ENCODE data around the gene SCGB2B2.
"Not testable (repeated sequence)": the region's sequence is repeated elsewhere in the genome, so short reads cannot be mapped to it uniquely, and the experiment has no call there.

SCGB2B2 gene

DNA sequence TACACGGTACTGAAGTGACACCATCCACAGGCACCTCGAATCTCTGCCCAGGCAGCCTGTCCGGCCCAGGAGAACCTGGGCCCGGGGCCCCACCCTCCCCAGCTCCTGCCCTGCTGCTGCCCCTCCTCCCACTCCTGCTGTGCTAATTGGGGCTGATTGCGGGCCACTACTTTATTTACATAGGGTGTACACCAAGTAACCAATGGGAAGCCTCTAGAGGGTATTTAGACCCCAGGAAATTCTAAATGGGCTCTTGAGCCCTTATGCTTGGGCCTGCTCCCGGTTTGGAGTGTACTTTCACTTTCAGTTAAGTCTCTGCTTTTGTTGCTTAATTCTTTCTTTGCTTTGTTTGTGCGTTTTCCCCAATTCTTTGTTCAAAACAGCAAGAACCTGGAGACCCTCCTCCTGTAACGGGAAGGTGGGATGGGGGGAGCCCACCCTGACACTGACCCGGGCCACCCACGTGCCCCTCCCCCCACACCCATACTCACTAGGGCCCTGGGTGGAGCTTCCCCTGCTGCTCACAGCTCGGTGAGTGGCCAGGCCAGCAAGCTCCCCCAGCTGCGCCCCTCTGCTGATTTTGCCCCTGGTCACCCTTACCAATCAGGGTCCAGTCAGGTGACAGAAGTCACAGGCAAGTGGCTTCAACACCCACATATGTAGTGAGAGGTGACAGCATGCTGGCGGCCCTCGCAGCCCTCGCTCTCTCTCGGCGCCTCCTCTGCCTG is 9.4 kb downstream of the SCGB2B2 start:
- H3K27ac ChIP-seq: no peak overlapping the region
- H3K36me3 ChIP-seq (ENCODE audit: insufficient read depth, low read length): no peaks in the 10 kb centered on the region
- no peak for TF ChIP-seq FOXP2 (optimal IDR thresholded peaks at IDR 0.05; ENCODE audit: control extremely low read depth, extremely low read length, insufficient read depth)
- no peak for TF ChIP-seq POLR2AphosphoS5 (IDR thresholded peaks at IDR 0.05; ENCODE audit: borderline replicate concordance, low read depth, low read length)
- no peak for TF ChIP-seq EZH2 (IDR thresholded peaks at IDR 0.05)
- no peak for DNase-seq (ENCODE audit: low read depth, low spot score)
- H3K4me3 ChIP-seq: no peak overlapping the region
- H3K9ac ChIP-seq (ENCODE audit: insufficient read length): no peak overlapping the region
- H3K9me3 ChIP-seq (ENCODE audit: low read depth, low read length): no peaks in the 10 kb centered on the region

DNA sequence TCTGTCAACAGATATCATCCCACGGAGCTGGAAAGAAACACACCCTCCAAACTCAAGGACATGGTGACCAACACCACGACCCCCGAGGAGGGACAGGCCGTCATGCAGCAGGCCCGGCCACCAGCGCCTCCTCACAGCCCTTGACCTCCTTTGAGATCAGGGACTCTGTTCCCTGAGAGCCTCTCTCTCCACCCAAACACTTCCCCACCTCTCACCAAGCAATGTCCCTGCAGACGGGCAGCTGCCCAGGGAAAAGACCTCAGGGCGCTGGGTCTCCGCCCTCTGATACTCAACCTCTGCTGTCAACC is 10.0 kb downstream of the SCGB2B2 start:
- no peak overlapping the region for H3K27ac ChIP-seq
- no peak overlapping the region for H3K9ac ChIP-seq (ENCODE audit: insufficient read length)
- no peak for TF ChIP-seq POLR2AphosphoS5 (IDR thresholded peaks at IDR 0.05; ENCODE audit: borderline replicate concordance, low read depth, low read length)
- TF ChIP-seq EZH2 (IDR thresholded peaks at IDR 0.05): no peak
- no peak for TF ChIP-seq FOXP2 (optimal IDR thresholded peaks at IDR 0.05; ENCODE audit: control extremely low read depth, extremely low read length, insufficient read depth)
- DNase-seq (ENCODE audit: low read depth, low spot score): no peak
- no peak overlapping the region for H3K4me3 ChIP-seq
- no peaks in the 10 kb centered on the region for H3K36me3 ChIP-seq (ENCODE audit: insufficient read depth, low read length)
- no peaks in the 10 kb centered on the region for H3K9me3 ChIP-seq (ENCODE audit: low read depth, low read length)

DNA sequence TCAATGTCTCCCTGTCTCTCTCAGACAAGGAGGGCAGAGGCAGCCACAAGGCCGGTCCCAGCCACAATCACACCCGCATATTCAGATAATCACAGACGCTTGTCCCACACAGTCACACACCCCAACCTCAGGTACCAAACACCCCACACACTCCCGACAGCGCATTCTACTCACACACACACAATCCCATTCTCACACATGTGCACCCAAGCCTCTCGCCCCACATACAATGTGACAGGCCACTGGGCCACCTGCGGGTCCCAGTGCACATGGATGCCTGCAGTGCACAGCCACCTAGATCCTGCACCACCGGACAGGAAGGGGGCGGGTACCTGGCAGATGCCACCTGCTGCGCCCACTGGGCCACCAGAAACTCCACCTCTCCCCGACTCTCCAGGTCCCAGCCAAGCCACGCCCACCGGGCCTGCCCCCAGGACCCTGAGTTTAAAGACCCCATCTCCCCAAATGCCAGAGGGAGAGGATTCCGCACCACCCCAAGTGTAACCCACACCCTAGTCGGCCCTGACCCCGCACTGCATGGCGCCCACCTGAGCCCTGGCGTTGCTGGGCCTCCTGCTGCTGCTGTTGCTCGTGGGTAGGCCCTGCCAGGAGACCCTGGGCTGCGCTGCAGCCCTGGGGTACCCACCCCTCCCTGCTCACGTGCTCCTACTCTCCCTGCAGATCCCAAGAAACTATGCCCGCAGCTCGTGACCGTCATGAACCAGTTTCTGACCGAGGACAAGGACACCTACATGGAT is 10.6 kb downstream of the SCGB2B2 start:
- no peak overlapping the region for H3K4me3 ChIP-seq
- DNase-seq (ENCODE audit: low read depth, low spot score): no peak
- H3K27ac ChIP-seq: no peak overlapping the region

DNA sequence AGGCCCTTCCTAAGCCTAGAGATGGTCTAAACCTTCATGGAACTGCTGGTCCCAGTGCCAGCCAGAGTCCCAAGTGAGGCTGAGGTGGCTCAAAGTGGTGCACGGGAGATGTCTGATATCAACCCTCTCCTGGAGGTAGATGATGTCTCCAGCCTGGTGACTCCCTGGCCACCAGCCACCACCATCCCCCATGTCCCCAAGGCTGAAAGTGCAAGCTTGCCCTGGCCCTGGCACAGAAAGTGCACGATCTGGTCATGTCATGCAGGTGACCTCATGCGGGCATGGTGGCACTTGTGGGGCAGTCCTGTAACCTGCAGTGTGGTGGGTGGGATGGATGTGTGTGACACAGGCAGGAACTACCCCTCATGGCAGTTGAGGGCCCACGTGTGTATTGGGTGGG is 11.7 kb downstream of the SCGB2B2 start:
- not testable (repeated sequence) for H3K36me3 ChIP-seq (ENCODE audit: insufficient read depth, low read length); H3K9ac ChIP-seq (ENCODE audit: insufficient read length); H3K9me3 ChIP-seq (ENCODE audit: low read depth, low read length); DNase-seq (ENCODE audit: low read depth, low spot score); H3K4me3 ChIP-seq; H3K27ac ChIP-seq

More for the DNA sequence above, 10.6 kb downstream of the SCGB2B2 start:
- H3K9ac ChIP-seq (ENCODE audit: insufficient read length): no peak overlapping the region
- no peak for TF ChIP-seq POLR2AphosphoS5 (IDR thresholded peaks at IDR 0.05; ENCODE audit: borderline replicate concordance, low read depth, low read length)
- no peak for TF ChIP-seq EZH2 (IDR thresholded peaks at IDR 0.05)
- no peak for TF ChIP-seq FOXP2 (optimal IDR thresholded peaks at IDR 0.05; ENCODE audit: control extremely low read depth, extremely low read length, insufficient read depth)
- no peaks in the 10 kb centered on the region for H3K9me3 ChIP-seq (ENCODE audit: low read depth, low read length)
- H3K36me3 ChIP-seq (ENCODE audit: insufficient read depth, low read length): no peaks in the 10 kb centered on the region

DNA sequence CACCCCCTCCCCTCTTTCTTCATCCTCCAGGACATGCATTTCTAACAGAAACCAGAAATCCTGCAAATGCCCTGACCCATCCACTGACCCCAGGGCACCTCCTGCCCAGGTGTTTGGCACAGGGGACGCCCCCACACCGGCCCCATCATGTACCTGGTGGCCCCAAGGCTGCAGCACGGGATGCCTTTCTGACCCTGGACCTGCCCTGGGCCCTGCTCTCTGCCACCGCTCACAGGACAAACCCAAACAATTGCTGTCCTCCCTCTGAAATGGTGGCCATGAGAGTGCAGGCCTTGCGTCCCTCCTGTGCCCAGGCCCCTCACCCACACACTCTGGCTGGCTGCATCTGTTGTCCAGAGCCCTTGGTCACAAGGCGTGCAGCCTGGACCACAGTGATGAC is 12.1 kb downstream of the SCGB2B2 start:
- Histone ChIP-seq H3K36me3 (ENCODE audit: insufficient read depth, low read length) (no peaks in the 10 kb centered on the region), H3K9me3 (ENCODE audit: low read depth, low read length) (no peaks in the 10 kb centered on the region), H3K4me3 (no peak overlapping the region), H3K27ac (no peak overlapping the region), H3K9ac (ENCODE audit: insufficient read length) (no peak overlapping the region)
- TF ChIP-seq FOXP2 (optimal IDR thresholded peaks at IDR 0.05; ENCODE audit: control extremely low read depth, extremely low read length, insufficient read depth) (no peak), EZH2 (IDR thresholded peaks at IDR 0.05) (no peak), POLR2AphosphoS5 (IDR thresholded peaks at IDR 0.05; ENCODE audit: borderline replicate concordance, low read depth, low read length) (no peak)
- DNase-seq (ENCODE audit: low read depth, low spot score): no peak

DNA sequence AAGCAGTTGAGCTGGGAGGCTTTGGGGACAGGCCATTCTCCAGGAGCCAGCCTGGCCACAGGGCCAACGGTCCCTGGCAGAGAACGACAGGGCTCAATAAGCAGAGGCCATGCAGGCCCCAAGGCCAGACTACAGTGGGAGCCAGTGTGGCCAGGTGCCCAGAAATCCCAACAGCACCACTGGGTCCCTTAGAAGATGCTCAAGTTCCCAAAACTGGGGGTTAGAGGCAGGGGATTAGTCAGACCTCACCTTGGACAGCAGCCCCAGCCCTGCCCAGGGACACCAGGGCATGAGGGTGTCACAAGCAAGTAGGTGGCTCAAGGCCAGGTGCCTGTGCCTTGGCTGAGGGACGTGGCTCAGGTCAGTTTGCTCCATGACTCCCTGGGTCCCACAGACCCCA is 12.8 kb downstream of the SCGB2B2 start:
- TF ChIP-seq FOXP2 (optimal IDR thresholded peaks at IDR 0.05; ENCODE audit: control extremely low read depth, extremely low read length, insufficient read depth): no peak
- TF ChIP-seq POLR2AphosphoS5 (IDR thresholded peaks at IDR 0.05; ENCODE audit: borderline replicate concordance, low read depth, low read length): no peak
- TF ChIP-seq EZH2 (IDR thresholded peaks at IDR 0.05): no peak
- DNase-seq (ENCODE audit: low read depth, low spot score): no peak
- H3K9me3 ChIP-seq (ENCODE audit: low read depth, low read length): no peaks in the 10 kb centered on the region
- H3K4me3 ChIP-seq: no peak overlapping the region
- no peaks in the 10 kb centered on the region for H3K36me3 ChIP-seq (ENCODE audit: insufficient read depth, low read length)
- H3K27ac ChIP-seq: no peak overlapping the region
- H3K9ac ChIP-seq (ENCODE audit: insufficient read length): no peak overlapping the region

DNA sequence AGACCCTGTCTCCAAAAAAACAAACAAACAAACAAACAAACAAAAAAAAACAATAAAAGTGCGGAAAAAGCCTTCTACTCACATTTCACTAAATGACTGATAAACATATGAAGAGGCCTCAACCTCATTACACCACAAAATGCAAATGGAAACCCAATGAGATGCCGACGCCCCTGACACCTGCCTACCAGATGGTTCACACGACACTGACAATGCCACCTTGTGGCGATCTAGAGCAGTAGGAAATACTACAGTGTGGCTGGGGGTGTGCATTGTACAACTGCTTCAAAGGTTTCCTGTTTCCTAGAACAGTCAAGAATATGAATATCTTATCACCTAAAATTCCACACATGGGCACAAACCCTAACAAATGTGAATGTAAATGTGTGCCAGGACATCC is 14.0 kb downstream of the SCGB2B2 start:
- Histone ChIP-seq H3K9ac (ENCODE audit: insufficient read length) (no peak overlapping the region), H3K9me3 (ENCODE audit: low read depth, low read length) (no peaks in the 10 kb centered on the region), H3K4me3 (no peak overlapping the region), H3K27ac (no peak overlapping the region), H3K36me3 (ENCODE audit: insufficient read depth, low read length) (no peaks in the 10 kb centered on the region)
- DNase-seq (ENCODE audit: low read depth, low spot score): no peak
- TF ChIP-seq POLR2AphosphoS5 (IDR thresholded peaks at IDR 0.05; ENCODE audit: borderline replicate concordance, low read depth, low read length) (no peak), FOXP2 (optimal IDR thresholded peaks at IDR 0.05; ENCODE audit: control extremely low read depth, extremely low read length, insufficient read depth) (no peak), EZH2 (IDR thresholded peaks at IDR 0.05) (no peak)

DNA sequence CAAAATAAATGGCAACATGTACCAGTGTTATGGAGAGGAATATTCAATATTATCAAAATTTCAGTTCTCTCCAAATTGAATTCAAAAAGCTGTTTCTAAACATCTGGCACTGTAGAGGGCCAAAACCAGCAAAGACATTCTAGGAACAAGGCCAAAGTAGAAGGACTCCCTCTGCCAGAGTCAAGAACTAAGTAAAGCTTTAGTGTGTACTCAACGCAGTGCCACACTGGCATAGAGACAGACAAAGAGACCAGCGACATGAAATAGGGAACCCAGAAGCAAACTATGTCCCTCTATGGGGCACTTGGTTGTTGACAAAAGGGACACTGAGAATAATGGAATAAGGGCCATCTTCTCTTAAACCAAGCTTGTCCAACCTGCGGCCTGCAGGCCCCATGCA is 15.6 kb downstream of the SCGB2B2 start:
- Histone ChIP-seq H3K36me3 (ENCODE audit: insufficient read depth, low read length) (no peaks in the 10 kb centered on the region), H3K9me3 (ENCODE audit: low read depth, low read length) (no peaks in the 10 kb centered on the region), H3K27ac (no peak overlapping the region), H3K4me3 (no peak overlapping the region), H3K9ac (ENCODE audit: insufficient read length) (no peak overlapping the region)
- TF ChIP-seq POLR2AphosphoS5 (IDR thresholded peaks at IDR 0.05; ENCODE audit: borderline replicate concordance, low read depth, low read length) (no peak), FOXP2 (optimal IDR thresholded peaks at IDR 0.05; ENCODE audit: control extremely low read depth, extremely low read length, insufficient read depth) (no peak), EZH2 (IDR thresholded peaks at IDR 0.05) (no peak)
- no peak for DNase-seq (ENCODE audit: low read depth, low spot score)

DNA sequence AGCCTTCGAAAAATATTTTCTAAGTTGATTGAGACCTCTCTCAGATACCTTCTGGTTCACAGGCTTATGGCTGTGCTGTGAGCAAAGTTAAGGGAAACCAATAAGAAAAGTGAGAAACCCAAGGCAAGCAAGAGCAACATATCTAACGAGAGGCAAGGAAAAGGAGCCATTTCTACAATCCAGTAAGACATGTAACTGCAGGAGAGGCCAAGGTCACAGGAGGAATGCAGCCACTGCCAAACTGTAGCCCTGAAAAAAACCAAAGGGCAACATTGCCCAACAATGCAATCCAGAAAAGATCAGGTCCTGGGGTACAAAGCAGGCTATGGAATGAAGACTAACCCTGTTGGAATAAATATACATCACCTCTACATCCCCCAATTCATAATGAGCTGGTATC is 21.3 kb downstream of the SCGB2B2 start:
- H3K36me3 ChIP-seq (ENCODE audit: insufficient read depth, low read length): no peaks in the 10 kb centered on the region
- no peak overlapping the region for H3K4me3 ChIP-seq
- H3K9ac ChIP-seq (ENCODE audit: insufficient read length): no peak overlapping the region
- H3K9me3 ChIP-seq (ENCODE audit: low read depth, low read length): peaks cover 8% of the 10 kb centered on the region; the same call in 1 of the 2 replicates
- TF ChIP-seq EZH2 (IDR thresholded peaks at IDR 0.05) (no peak), POLR2AphosphoS5 (IDR thresholded peaks at IDR 0.05; ENCODE audit: borderline replicate concordance, low read depth, low read length) (no peak), FOXP2 (optimal IDR thresholded peaks at IDR 0.05; ENCODE audit: control extremely low read depth, extremely low read length, insufficient read depth) (no peak)
- no peak for DNase-seq (ENCODE audit: low read depth, low spot score)
- H3K27ac ChIP-seq: no peak overlapping the region
